Activated CD8-positive, alpha-beta memory T cell treated with anti-CD3 and anti-CD28 coated beads, Interleukin-2, amount 50 U/mL, for 4 hours (primary cell): ENCODE results near the gene HMGN3.

Source experiments
- DNase-seq: peaks from one replicate; pipeline ENCODE4 v3.0.0-alpha.2; 2020

HMGN3 gene

GRCh38 chr6:79232696-79233462, 1.6 kb downstream of the HMGN3 start:
- DNase-seq: no peak

DNA sequence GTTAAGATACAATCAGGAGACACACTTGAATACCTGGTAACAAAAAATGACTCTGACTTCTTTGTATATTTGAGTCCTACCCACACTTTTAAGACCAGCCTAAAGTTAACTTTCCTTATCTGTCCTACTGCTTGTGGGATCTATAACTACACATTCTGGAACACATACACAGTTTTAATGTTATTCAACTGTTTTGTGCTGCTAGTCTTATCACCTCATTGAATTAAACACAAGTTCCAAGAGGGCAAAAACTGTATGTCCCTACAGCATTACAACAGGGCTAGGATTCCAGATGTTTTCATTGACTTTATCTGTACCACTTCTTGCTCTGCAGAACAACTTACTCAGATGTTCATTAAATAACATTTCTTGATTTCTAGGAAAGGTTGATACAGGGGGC, 2.8 kb downstream of the HMGN3 start:
- DNase-seq: no peak

DNA sequence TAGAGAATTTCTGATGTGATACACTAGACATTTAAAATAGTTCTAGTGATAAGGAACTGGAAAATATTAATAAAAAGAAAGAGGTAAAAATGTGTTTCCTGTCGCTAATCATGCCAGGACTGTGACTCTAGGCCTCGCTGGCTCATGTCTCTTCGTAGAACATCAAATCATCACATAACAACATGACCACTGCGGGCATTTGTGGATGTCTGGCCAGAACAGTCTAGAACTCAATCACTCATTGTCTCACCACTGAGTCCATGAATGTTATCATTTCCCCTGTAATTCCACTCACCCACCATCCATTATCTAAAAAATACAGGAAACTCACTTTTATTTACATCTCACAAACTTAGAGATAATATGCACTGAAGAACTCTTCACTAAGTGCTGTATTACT, 3.4 kb downstream of the HMGN3 start:
- no peak for DNase-seq

DNA sequence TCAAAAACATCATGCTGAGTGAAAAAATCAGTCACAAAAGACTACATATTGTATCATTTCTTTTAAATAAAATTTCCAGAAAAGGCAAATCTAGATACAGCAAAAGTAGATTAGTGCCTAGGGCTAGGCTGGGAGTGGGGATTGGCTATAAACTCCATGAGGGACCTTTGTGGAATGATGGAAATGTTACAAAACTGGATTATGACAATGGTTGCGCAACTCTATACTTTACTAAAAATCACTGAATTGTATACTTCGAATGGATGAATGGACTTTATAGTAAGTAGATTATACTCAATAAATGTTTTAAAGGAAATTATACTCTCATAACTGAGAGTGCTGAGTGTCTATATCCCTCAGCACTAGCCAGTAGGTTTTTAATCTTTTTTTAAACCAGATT, 4.3 kb downstream of the HMGN3 start:
- no peak for DNase-seq

DNA sequence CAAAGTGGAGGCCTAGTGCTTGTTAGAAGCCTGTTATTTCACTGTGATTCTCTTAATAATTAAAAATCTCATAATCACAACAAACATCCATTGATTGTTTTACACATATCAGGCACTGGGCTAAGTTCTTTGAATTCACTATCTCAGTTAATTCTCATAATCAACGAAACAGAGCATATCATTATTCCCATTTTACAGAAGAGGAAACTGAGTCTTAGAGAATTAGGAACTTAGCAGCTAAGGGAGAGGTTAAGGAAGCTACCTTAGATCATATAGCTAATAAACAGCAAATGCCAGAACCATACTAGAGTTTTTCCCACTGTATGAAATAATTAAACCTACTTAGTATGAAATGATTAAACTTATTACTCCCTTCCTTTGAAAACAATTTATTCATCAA, 7.0 kb downstream of the HMGN3 start:
- no peak for DNase-seq

DNA sequence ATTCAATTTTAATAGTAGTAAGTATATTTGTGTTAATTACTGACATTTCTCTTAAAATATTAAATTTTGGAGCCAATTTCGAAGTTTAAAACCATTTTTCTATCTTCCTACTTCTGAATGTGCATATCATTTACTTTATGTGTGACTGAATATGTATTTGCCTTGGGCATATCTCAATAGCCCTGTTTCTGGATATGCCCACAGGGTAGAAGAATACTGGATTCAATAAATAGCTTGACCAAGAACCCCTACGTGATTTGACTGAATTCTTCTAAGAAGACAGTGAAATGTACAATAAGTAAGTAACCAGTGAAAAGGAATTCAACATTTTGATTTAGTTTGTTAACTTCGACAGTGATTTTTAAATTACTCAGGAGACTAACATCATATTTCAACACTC, 7.8 kb downstream of the HMGN3 start:
- DNase-seq: no peak

GRCh38 chr6:79225717-79226599, 8.5 kb downstream of the HMGN3 start:
- DNase-seq: no peak

- DNase-seq: no peak
These were observed 10.7 kb downstream of the HMGN3 start for GRCh38 chr6:79223611-79224404.

DNA sequence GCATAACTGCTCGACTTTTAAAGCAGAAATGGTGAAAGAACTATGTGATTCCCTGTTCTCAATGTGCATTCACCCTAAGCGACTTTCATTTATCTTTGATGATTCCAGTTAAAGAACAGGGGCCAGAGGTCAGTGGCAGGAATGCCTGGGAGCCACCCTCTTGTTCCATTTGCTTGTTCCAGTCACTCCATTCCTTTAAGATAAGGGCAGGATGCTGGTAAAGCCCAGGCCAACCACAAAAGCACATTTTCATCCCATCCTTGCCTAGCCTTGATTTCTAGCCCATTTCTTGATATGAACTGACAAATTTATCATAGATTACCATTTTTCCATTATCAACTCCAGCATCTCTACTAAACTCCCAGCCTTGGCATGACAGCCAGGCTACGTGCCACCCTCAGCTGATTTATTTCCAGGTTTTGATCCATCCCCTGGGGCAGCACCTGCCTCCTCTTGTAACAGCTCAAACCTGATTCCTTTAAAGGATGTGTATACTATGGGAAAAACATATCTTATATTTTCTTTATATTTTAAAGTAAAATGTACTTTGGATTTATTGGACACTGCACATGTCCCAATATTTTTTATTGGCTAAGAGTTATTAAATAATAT, 19.2 kb downstream of the HMGN3 start:
- DNase-seq: no peak

DNA sequence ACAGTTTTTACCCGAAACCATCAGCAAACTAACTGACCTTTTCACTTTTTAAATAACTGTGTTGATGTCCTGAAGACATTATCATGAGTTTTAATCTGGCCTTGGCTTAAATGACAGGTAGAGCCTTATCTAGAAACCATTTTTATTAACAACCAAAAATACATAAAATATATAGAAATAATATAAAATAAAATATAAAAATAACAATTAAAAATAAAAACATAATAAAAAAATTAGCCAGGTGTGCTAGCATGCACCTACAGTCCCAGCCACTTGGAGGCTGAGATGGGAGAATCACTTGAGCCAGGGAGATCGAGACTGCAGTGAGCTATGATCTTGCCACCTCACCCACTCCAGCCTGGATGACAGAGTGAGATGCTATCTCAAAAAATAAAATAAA, 21.6 kb downstream of the HMGN3 start:
- DNase-seq: no peak

DNA sequence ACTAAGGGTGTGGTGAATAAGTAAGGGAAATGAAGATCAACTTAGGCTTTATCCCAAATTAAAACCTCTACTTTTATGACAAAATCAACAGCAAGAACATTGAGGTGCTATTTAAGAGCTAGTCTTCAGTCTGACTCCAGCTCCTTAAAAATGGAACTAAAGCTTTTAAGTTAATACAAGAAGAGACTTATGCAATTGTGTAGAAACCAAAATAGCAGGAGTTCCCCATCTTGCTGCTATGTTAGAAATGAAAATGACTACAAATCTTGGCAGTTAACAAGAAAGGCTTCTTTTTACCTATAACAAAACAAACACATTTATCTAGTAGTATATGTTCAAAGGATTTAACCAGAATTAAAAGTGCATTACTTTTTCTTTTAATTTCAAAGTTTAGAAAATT, 25.7 kb downstream of the HMGN3 start:
- DNase-seq: no peak

DNA sequence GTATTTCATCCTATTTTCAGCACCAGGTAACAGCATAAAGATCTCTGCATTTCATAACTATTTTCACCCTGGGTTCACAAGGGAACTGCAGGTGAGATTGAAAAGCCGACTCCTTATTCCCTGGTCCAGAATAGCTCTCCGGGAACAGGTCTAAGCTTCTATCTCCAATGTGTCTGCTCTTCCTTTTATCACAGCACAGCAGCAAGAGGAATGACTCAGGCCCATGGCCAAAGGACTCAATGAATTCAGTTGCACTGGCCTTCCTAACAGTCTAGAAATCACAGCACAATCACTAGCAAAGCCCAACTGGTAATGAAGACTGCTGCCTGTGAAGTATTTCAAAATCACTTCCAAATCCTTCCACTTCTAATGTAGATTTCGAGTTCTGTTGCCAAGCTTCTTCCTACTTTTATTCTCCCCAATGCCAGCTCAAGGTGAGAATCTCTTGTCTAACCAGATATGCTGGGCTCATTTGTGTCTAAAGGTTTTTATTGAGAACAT, 30.7 kb downstream of the HMGN3 start:
- DNase-seq: no peak

DNA sequence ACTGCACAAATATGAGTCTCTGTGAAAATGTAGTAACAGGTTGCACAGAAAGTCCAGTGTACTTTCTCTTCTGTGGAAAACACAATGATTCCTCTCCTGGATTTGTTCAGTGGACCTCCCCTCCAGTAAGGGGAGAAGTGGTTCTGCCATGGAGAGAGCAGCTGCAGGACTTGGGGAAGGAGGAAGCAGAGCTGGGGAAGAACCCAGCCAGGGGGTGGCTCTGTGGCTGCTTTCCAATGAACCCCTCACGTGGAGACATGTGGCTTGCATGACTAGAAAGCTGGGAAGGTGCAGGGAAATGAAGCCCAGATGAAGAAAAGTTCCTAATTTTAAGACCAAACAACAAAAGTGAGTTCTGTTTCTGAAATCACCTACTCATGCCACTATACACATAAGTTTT, 31.9 kb downstream of the HMGN3 start:
- no peak for DNase-seq

DNA sequence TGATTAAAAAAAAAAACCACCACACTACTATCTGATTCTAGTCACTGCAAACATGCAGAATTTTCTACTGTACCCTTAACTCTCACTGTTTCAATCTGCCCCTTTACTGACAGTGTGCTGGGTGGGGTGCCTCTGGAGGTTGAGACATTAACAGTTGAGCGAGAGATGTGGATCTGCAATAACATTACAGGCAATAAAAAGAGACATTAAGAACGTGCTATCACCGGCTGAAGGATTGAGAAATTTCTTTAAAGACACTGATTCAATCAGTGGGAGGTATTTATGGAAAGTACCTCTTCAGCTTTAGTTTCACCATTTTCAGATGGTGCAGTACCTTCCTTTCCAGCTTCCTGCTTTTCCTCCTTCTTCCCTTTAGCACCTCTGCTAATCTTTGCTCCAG, 32.5 kb downstream of the HMGN3 start:
- no peak for DNase-seq

DNA sequence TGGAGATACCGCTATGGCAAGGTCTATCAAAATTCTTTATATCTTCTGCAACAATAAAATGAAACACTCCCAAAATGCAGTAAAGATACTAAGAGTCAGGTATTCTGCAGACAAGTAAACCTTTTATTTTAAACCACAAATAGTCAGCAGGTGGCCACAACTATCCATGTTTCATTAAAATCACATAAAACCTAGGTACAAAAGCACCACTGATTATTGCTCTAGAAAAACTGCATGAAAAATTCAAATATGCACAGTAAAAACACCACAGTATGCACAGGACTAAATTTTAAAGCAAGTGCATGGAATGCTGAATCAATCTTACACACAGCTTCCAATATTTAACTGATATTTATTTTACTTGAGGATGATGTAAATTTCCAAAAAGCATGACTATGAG, 33.3 kb downstream of the HMGN3 start:
- no peak for DNase-seq

- DNase-seq: no peak
These were observed 37.6 kb downstream of the HMGN3 start for GRCh38 chr6:79196912-79197311.

DNA sequence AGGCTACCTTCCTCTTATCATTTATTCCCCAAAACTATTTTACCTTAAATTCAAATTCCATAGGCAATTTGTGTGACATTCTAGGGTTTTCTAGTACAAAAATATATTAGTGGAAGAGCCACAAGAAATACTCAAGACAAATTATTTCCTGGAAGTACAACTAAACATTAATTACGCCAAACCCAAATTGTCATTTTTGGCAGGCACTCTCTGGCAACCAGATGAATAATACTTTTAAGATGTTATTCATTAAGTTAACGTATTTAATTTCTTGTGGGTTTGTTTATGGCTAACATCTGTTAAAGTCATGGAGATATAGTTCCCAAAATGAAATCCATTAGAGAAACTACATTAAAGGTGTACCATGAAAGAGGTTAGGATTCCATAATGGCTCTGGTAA, 40.5 kb downstream of the HMGN3 start:
- no peak for DNase-seq

DNA sequence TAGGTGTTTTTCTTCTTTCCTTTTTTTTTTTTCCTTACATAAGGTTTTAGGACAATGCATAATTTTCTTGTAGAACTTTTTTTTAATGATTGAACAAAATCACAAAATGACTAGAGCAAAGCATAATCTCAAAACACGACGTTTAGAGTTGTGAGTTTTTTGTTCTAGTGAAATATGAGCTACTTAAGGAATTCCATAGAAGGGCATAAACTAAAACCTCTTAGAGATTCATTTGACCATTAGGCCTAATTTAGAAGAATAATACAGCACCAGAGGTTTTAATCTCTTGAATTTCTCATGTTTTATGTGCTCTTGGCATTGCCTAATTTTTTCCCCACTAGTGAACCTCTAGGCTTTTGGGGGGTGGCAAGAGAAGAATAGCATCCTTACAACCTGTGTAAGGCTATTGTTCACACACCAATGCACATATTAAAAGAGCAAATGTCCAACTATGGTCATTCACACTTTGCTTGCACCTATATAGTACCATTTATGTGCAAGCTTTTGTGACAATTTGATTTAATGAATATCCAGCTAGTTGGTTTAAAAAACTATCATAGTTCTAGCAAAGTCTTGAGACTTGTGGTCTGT, 44.6 kb downstream of the HMGN3 start:
- DNase-seq: no peak

- DNase-seq: no peak
These were observed 45.5 kb downstream of the HMGN3 start for GRCh38 chr6:79188885-79189480.

- no peak for DNase-seq
These were observed 46.4 kb downstream of the HMGN3 start for GRCh38 chr6:79188107-79188506.

GRCh38 chr6:79186564-79186963, 47.9 kb downstream of the HMGN3 start:
- no peak for DNase-seq

DNA sequence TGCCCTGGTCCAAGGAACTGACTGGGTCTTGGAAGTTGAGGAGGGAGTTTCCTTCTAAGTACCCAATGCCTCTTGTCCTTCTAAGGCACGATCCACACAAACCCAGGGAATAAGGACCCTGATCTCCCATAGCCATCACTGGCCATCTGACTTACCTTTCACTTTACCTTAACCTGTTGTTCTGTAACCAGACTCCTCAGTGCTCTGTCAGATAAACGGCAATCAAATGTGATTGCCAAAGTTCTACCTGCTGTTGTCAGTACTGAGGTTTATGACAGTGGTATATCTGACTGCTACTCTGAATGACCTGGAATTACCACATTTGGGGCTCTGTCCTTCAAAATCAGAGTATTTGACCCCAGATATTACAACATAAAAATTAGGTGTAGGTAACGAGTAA, 49.8 kb downstream of the HMGN3 start:
- no peak for DNase-seq
